Mammary epithelial cell (primary cell): ENCODE measurements around the gene IGDCC3.

Experiments used
- CTCF ChIP-seq, 2 donors: IDR thresholded peaks in 1 of 2; conservative IDR thresholded peaks in 1 of 2; 2 replicates each; pipeline ENCODE4 v1.5.1; 2011 to 2012; ENCODE audit warnings: inconsistent platforms in 2 of 2, low read length in 2 of 2, mild to moderate bottlenecking in 2 of 2, control low read depth in 1 of 2, low read depth in 1 of 2; ENCODE audit not compliant: insufficient read depth in 1 of 2; ENCODE audit errors: extremely low read depth in 1 of 2
- EZH2 ChIP-seq: IDR thresholded peaks from 2 replicates; pipeline ENCODE4 v1.6.1; 2012; ENCODE audit warnings: low read length, inconsistent platforms, borderline replicate concordance

GRCh38 chr15:65330934-65331645, 46.7 kb downstream of the IGDCC3 start:
- no peak for TF ChIP-seq CTCF (conservative IDR thresholded peaks at IDR 0.05 in 1 of 2, IDR thresholded peaks at IDR 0.05 in 1 of 2; ENCODE audit: extremely low read depth in 1 of 2, insufficient read depth in 1 of 2, low read depth in 1 of 2, low read length in 2 of 2)
- TF ChIP-seq EZH2, result no peak
